Tibial artery (tissue), 4 donors: ENCODE results near the gene TEK.
"Not testable (repeated sequence)": the region's sequence is repeated elsewhere in the genome, so short reads cannot be mapped to it uniquely, and the experiment has no call there.

Experiments used
- DNase-seq, 2 donors: peaks; one replicate each; pipeline ENCODE4 v3.0.0-alpha.2; 2019
- H3K27ac ChIP-seq, 2 donors: fragments of 200-600 bp; sonication (generic) in 1 of 2; 1 replicate in 1 of 2; 2 replicates in 1 of 2; pipeline ENCODE4 v1.5.1; 2018 to 2019; ENCODE audit warnings: mild to moderate bottlenecking in 1 of 2
- H3K27me3 ChIP-seq, 2 donors: fragments of 200-600 bp; sonication (generic) in 1 of 2; one replicate each; pipeline versions ENCODE4 v1.5.1 to v1.6.0; 2016 to 2019
- H3K36me3 ChIP-seq, 3 donors: fragments of 200-600 bp; sonication (generic) in 2 of 3; one replicate each; pipeline ENCODE4 v1.5.1; 2016 to 2019; ENCODE audit warnings: mild to moderate bottlenecking in 2 of 3
- H3K4me1 ChIP-seq, 4 donors: fragments of 200-600 bp; sonication (generic) in 2 of 4; 1 replicate in 3 of 4; 2 replicates in 1 of 4; pipeline ENCODE4 v1.5.1; 2016 to 2019
- H3K4me3 ChIP-seq, 2 donors: fragments of 200-600 bp; sonication (generic) in 1 of 2; 1 replicate in 1 of 2; 2 replicates in 1 of 2; pipeline ENCODE4 v1.5.1; 2018 to 2019; ENCODE audit warnings: mild to moderate bottlenecking in 2 of 2
- H3K9me3 ChIP-seq, 3 donors: fragments of 200-600 bp; sonication (generic) in 1 of 3; one replicate each; pipeline ENCODE4 v1.5.1; 2016 to 2019
- CTCF ChIP-seq, 2 experiments: fragments of 200-600 bp in 1 of 2; fragments of 450-650 bp in 1 of 2; IDR thresholded peaks; one replicate each; pipeline ENCODE4 v1.5.1; 2017 to 2019; ENCODE audit warnings: antibody characterized with exemption in 2 of 2, mild to moderate bottlenecking in 1 of 2, moderate library complexity in 1 of 2
- intact Hi-C: fragments of 100-400 bp; cut with DNase I; formaldehyde crosslinking; loops from one replicate; pipeline ENCODE4 v1.15.0; 2023; ENCODE audit warnings: low total_unique reads

TEK gene

GRCh38 chr9:27210588-27210987 is 101.6 kb downstream of the TEK start:
- H3K9me3 ChIP-seq: no peaks in the 10 kb centered on the region
- DNase-seq: no peak
- intact Hi-C loops: no loop called here

GRCh38 chr9:27212191-27212590 is 103.2 kb downstream of the TEK start:
- no peak for TF ChIP-seq CTCF (IDR thresholded peaks at IDR 0.05)
- no peak for DNase-seq
- no peaks in the 10 kb centered on the region for H3K9me3 ChIP-seq
- H3K27me3 ChIP-seq: no peaks in the 10 kb centered on the region
- no peaks in the 10 kb centered on the region for H3K4me1 ChIP-seq
- intact Hi-C loops: no loop called here
- no peak overlapping the region for H3K4me3 ChIP-seq
- H3K36me3 ChIP-seq: peaks cover 16 to 31% (median 19%) of the 10 kb centered on the region in 3 donors
- no peak overlapping the region for H3K27ac ChIP-seq

More at GRCh38 chr9:27210588-27210987, 101.6 kb downstream of the TEK start:
- Histone ChIP-seq H3K27me3 (no peaks in the 10 kb centered on the region), H3K4me3 (no peak overlapping the region), H3K36me3 (peaks cover 15 to 24% (median 19%) of the 10 kb centered on the region in 3 donors), H3K27ac (no peak overlapping the region), H3K4me1 (peaks cover 0 to 10% (median 0%) of the 10 kb centered on the region in 4 donors)
- no peak for TF ChIP-seq CTCF (IDR thresholded peaks at IDR 0.05)

- no peaks in the 10 kb centered on the region for H3K27me3 ChIP-seq
Measured at GRCh38 chr9:27212621-27213020, 103.6 kb downstream of the TEK start.

GRCh38 chr9:27227192-27227591 is 118.2 kb downstream of the TEK start:
- Histone ChIP-seq H3K27me3 (no peaks in the 10 kb centered on the region), H3K4me3 (no peak overlapping the region), H3K4me1 (no peaks in the 10 kb centered on the region), H3K9me3 (peaks cover 0 to 31% (median 15%) of the 10 kb centered on the region in 3 donors), H3K27ac (no peak overlapping the region), H3K36me3 (peaks cover 33 to 58% (median 49%) of the 10 kb centered on the region in 3 donors)
- intact Hi-C loops: no loop called here
- TF ChIP-seq CTCF (IDR thresholded peaks at IDR 0.05): no peak
- no peak for DNase-seq

More at GRCh38 chr9:27212621-27213020, 103.6 kb downstream of the TEK start:
- Histone ChIP-seq H3K9me3 (no peaks in the 10 kb centered on the region), H3K36me3 (peaks cover 16 to 35% (median 19%) of the 10 kb centered on the region in 3 donors), H3K4me3 (no peak overlapping the region), H3K27ac (no peak overlapping the region), H3K4me1 (no peaks in the 10 kb centered on the region)
- TF ChIP-seq CTCF (IDR thresholded peaks at IDR 0.05): no peak
- DNase-seq: no peak
- intact Hi-C loops: no loop called here

GRCh38 chr9:27239648-27240047 is 130.6 kb downstream of the TEK start:
- H3K27ac ChIP-seq, H3K4me3 ChIP-seq, H3K27me3 ChIP-seq, intact Hi-C loops, H3K4me1 ChIP-seq, DNase-seq, H3K36me3 ChIP-seq: not testable (repeated sequence)
- peaks cover 0 to 27% (median 0%) of the 10 kb centered on the region in 3 donors for H3K9me3 ChIP-seq

- H3K36me3 ChIP-seq: no peaks in the 10 kb centered on the region
- DNase-seq: peak in 1 of 2 donors; percentile 23
Measured at GRCh38 chr9:27247756-27248155, 138.7 kb downstream of the TEK start.

More at GRCh38 chr9:27247756-27248155, 138.7 kb downstream of the TEK start:
- intact Hi-C loops: no loop called here
- H3K4me3 ChIP-seq: no peak overlapping the region
- no peak overlapping the region for H3K27ac ChIP-seq
- H3K27me3 ChIP-seq: no peaks in the 10 kb centered on the region
- no peaks in the 10 kb centered on the region for H3K4me1 ChIP-seq
- peak in 1 of 2 experiments; percentile 24 for TF ChIP-seq CTCF (IDR thresholded peaks at IDR 0.05)
- no peaks in the 10 kb centered on the region for H3K9me3 ChIP-seq
